NCI-H1930 (cell line): ENCODE results near the gene LIMCH1.
"Not testable (repeated sequence)": the region's sequence is repeated elsewhere in the genome, so short reads cannot be mapped to it uniquely, and the experiment has no call there.

Experiments used
- DNase-seq, 2 experiments: peaks; one replicate each; lab custom pipeline; 2025; lab: John Stamatoyannopoulos, UW

The LIMCH1 gene

DNA sequence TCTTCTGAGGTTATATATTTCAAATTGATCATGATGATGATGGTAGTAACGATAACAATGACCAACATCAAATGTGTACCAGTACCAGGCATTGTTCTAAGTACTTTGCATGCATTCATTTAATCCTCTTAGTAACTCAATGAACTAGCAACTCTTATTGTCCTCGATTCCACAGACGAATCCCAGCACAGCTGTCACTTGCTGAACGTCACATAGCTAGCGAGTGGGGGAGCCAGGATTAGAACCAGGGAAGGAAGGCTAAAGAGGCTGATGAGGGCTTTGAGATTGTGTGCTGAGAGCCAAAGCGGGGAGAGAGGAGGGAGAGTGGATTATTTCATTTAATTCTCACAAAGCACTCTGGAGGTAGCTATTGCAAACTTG lies 106.9 kb downstream of the LIMCH1 start:
- no peak for DNase-seq

DNA sequence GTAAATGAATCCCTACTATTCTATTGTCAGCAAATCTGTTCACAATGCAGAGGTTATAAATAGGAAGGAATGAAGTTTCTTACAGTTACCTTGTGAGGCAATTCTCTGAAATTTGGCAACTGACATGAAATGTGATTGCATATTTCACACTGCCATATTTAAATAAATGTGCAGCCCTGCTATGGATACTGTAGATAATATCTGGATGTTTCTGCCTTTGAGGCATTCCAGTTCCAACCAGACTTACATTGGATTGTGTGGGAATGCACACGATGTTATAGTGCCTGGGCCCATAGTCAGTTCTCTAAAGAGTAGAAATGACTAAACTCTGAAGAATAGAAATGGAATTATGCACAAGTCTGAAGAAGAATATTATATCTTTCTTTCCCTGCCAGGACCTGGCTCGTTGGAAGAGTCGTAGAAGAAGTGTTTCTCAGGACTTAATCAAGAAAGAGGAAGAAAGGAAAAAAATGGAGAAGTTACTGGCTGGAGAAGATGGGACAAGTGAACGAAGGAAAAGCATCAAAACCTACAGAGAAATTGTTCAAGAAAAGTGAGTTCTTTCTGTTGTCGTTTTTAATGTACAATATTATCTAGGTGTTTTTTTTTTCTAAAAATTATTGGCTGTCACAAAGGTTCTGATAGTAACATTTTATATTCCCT lies 107.9 kb downstream of the LIMCH1 start:
- DNase-seq = no peak

DNA sequence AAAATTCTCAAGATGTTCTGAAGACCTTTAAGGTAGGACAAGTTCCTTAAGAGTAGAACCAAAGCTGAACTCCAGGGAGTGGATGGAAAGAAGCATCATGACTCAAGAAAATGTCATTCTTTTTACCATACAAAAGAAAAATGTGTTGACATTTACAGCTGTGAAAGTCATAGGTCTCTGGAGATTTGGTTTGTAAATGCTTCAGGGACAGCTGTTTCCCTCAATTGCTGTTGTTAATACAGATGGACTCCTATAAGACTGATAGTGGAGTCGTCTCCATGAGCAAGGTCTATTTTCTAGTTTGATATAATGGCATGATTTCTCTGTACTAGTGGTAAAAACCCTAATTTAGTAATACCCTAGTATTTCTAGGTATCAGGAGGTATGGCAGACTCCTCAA lies 108.9 kb downstream of the LIMCH1 start:
- DNase-seq = no peak

DNA sequence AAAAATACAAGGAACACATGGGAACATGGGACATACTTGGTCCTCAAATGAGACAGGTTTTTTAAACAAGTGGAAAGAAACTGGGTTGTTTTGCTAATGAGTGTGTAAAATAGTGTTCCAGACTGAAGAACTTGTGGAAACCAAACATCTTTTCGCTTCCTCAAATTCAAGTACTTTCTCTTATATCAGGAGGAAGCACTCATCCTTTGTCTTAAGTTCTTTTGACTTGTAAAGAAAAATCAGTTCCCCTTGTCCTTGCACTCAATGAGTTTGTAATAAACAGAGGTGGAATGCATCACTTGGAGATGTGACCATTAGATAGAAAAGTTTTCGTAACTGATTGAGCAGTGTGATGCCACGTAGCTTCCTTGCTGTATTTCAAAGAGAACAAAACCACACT lies 109.4 kb downstream of the LIMCH1 start:
- no peak for DNase-seq

DNA sequence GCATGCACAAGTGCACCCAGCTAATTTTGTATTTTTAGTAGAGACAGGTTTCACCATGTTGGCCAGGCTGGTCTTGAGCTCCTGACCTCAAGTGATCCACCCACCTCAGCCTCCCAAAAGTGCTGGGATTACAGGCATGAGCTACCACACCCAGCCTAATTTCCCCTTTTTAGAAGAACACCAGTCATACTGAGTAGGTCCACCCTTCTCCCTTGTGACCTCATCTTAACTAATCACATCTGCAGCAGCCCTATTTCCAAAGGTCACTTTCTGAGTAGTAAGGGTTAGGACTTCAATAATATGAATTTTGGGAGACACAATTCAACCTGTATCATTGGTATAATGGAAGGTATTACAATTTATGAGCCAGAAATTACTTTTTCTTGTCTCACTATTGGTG lies 113.2 kb downstream of the LIMCH1 start:
- DNase-seq = not testable (repeated sequence)

DNA sequence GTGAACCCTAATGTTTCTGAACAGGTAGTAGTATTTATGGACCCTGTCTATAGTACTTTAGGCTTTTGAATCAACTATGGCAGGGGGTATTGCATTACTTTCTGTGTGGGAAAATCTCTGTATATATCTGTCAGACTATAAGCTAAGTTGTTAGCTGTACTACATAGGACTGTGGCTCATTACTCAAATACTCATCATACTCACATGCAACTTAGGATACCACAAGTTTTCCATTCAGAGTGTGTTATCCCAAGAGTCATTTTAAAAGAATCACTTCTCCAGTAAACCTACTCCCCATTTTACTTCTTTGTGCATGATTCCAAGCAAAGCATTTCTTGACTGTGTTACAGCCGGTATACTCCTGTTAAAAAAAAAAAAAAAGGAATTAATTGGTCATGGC lies 115.0 kb downstream of the LIMCH1 start:
- DNase-seq = no peak

DNA sequence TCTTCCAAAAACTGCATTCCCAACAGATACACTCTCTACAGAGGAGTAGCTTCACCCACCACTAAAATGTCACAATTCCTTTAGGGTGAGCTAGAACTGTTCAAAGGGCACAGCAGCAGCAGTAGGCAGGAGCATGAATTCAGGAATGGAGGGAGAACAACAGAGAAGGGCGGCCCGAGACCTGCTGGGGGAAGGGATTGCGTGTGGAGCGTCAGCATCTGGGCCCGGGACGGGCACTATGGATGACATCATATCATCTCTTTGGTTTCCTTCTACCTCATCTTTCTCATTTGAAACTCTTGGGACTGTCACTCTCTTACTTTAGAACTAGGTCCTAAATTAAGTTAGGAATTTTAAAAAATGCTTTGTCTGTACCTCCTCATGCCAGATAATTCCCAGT lies 115.6 kb downstream of the LIMCH1 start:
- no peak for DNase-seq

DNA sequence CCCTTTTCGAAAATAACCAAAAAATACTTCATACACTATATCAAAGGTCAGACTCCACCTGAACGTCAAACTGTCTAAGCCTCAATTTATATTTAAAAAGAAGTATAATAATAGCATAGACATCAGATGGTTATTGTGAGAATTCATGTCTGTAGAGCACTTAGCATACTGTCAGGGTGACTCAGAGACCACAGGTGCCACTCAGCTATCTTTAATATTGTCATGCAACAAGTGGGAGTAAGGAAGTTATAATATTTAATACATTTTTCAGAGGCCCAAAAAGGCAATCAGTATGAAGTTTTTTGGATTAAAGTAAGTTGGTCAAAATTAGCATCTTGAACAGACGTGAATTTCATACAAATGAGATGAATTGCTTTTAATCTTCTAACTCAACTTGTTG lies 117.2 kb downstream of the LIMCH1 start:
- no peak for DNase-seq

DNA sequence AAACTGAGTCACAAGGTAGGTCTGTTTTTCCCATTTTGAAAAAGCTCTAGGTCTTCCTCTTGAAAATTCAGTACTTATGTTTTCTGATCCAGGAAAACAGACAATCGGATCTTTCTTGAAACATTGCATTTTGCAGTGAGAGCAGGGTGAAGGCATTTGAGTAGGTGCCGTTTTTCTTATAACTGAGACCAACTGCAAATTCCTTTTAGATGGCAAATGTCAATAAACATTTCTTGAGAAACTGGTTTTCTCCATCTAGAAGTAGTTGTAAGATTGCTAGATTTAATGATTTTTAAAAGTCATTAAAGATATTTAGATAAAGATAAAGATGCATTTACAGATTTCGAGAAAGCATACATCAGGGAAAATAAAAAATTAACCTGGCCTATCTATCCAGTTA lies 118.1 kb downstream of the LIMCH1 start:
- no peak for DNase-seq

DNA sequence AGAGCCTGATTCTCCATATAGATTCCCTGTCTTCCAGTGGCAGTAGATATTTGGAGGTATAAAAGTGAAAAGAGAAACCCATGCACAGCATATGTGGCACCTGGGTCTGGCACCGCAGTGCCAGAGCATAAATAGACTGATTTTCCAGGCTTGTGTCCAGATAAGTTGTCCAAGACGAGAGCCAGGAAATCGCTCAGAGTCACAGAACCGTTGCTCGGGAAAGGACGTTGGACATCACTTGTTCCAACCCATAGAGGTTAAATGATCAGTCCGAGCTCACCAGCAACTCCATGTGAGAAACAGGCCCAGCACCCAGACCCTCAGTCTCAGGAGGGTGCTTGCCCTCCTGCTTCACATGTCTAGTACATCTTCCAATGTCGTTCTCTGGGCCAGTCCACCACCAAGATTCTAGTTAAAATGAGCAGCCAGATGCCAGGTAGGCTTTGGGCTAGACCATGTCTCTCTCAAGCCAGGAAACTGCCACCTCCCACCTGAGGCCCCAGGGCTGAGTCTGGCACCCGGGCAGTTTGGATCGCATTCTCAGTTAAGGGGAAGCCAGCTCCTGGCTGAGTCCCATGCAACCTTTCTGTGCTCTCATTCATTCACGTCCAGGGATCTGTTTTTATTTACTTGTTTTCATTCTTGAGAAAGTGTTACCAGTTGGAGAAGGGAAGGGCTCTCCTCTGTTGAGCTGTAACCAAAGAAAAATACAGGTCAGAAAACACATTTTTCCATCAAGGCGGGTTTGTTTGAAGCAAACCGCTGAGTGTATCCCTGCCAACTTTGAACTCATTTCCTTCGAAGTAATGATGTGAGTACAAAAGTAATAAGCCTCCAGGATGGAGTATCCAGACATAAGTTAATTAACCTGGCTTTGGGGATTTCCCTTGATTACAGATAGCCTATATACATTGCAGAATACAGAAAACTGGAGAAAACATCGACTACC lies 118.9 kb downstream of the LIMCH1 start:
- no peak for DNase-seq

DNA sequence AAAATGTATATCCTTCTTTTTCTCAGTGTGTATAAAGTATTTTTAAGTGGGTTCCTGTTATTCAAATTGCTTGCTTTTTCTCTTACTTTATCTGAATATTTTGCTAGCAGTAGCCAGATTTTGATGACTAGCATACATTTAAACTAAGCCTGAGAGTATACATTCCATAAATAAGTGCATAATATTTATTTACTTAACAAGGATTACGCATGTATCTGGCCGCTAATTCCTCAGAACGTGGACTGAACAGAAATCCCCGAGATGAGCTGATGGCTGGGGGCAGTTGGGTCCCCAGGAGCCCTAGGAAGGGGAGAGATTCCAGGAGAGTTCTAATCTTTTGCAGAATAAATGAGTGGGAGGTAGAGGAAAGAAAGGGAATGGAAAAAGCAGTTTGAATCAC lies 119.6 kb downstream of the LIMCH1 start:
- no peak for DNase-seq

DNA sequence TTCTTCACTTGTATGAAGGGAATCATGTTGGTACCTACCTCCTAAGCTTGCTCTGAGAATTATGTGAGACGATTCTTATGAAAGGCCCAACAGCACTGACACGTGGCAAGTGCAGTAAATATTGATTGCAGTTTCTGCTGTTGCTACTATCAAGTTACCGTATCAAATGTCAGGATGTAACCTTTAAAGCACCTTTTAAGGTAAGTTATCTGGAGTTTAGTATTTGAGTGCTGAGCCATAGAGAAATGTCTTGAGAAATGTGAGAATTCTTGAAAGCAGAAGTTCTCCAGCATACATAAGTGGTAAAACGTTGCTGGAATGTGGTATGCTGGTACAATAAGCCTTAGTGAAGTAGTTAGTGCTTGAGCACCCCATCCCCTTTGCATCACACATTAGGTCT lies 120.2 kb downstream of the LIMCH1 start:
- DNase-seq = no peak

DNA sequence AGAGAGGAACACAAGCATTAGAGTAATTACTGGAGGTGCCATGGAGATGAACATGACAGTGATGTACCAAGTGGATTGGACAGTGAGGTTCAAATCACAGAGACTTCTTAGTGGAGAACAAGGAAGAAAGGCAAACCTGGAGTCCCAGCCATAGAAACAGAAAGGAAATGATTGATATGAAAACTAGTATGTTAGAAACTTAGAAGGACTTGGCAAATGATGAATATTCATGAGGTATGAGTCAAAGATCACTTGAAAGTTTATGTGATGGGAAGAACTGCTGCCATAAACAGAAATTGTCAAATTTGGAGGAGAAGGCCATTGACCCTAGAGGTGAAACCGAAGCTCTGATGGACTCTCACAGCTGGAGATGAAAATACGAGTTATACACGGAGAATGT lies 122.4 kb downstream of the LIMCH1 start:
- no peak for DNase-seq

DNA sequence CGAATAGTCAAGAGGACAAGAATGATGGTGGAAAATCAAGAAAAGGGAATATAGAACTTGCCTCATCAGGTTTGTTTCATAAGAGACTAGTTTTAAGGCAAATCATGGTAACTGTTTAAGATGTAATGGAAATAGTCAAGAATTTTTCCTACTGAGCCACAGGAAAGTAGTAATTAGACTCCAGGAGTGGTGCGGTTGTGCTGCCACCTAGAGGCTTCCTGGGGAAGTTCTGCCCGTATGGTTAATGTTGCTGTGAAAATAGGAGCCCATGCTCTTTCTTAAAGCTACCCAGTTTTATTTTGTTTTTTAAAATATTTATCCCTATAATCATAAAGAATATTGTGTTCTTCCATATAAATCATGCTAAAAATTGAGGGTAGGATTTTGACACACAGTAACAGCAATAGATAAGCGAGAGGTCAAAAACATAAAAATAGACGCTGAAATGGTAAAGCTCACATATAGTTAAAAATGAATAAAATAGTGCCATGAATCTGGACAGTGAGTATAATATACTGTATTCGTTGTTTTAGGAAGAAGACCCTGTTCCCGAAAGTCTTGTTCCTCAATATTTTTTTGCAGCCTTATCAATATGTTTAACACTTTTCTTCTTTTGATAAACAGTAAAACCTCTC lies 123.6 kb downstream of the LIMCH1 start:
- peak in 1 of 2 experiments; percentile 5 for DNase-seq

DNA sequence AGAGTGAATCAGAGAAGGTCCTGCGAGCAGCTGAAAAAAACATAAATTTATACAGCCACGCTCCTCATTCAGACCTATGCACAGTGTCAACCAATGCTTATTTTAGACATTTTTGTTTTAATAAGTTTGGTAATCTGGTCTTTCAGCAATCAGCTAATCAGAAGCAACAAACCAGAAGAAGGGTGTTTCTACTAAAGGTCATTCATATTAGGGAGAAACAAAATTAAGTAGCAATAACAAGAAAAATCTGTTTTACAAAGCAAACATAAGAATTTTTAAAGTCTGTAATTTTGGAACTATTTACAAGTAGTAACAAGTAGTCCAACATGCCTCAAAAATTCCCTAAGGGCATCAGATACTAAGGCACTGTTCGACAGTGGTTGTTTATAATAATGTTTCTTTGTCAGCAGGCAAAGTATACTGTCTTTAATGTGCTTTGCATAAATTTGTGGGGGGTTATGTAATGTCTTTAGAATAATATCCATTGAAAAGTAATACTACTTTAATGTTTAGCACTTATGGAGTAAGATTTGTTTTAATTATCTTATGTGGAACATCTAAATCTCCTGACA lies 127.8 kb downstream of the LIMCH1 start:
- no peak for DNase-seq

DNA sequence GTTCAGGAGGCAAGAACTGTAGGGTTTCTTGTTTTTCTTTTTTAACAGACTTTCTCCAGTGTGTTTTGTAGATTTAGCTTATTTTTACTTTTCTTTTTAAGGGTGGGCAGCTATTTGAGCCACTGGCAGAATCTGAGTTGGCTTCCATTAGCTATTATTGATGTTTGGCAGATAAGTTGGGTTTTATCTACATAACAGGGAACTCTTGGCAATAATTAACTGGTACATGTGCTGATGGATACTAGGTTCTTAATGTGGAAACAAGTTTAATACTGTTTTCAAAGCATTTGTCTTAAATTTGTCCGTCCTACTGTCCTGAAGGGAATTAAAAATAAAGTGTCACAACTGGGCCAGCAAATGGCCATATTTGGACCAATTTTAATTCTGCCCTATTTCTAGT lies 130.1 kb downstream of the LIMCH1 start:
- no peak for DNase-seq

DNA sequence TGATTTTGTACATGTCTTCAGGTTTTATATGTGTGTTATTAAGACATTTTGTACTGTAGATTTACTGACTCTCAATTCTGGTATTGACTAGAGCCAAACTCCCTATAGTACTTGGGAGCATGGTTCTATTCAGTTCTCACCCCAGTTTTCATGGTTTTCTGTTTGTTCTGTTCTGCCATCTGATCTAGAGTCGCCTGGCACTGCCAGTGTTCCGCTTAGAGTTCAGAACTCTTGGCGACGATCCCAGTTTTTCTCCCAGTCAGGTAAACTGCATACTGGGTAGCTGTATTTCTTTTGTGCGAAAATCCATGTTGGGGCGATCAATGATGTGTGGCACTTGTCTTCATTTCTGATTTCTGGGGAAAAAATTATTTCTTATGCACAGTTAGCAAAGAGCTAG lies 132.6 kb downstream of the LIMCH1 start:
- no peak for DNase-seq

DNA sequence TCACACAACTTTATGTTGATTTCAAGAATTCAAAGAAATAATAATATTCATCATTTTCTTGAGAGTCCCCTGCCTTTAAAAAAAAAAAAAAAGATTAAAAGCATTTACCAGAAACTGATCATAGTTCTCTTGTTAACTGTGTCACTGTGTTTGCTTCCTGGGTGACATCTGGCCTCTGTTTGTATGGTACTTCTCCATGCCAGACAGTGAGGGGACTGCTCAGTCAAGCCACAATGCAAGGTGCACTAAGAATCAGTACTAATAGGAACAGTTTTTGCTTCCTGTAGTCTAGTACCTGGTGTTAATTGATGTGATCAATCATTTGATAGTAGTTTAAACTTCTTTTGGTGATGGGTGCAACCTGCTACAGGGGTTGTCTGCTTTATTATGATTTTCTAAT lies 133.0 kb downstream of the LIMCH1 start:
- no peak for DNase-seq

DNA sequence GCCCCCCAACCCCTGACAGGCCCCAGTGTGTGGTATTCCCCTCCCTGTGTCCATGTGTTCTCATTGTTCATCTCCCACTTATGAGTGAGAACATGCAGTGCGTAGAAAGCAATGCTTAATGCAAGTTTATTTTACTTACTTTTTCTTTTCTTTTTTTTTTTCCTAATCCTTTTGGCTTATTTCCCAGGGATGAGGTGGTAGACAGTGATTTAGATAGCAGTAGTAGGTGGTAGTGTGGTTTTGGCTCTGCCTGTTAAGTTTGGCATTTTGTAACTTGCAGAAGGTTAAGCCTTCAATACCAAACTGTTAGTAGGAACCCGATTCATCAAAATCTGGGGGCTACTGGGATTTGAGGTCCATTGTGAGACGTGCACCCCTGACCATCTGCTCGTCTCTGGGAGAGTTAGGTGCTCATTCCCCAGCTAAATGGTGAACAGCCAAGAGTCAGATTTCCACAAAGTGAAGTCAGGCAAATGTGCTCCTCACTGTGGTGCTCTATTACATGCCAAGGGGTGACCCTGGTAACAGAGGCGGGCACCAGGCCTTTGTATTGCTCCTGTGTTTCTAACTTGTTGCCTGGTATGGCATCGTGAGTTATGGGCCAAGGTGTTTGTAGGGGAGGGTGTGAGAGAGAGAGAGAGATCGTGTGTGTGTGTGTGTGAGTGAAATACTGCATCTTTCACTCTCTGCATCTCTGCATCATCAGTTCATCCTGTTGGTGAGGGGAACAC lies 140.3 kb downstream of the LIMCH1 start:
- no peak for DNase-seq

DNA sequence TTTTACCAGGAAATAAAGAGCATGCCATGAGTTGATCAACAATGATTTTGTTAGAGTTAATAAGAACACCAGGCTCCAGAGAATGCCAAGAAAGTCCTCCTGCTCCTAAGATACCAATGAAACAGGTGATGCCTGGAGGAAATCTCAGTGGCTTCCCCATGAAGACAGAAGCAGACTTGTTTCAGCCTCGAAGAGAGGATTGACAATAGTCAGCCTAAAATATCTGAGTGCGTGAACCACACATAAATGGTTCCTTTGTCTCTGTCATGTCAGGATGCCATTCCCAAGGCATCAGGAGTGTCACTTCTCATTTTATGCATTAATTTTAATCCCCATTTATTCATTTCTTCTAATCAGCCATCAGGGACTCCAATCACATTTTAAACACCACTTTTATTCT lies 141.0 kb downstream of the LIMCH1 start:
- DNase-seq = no peak

DNA sequence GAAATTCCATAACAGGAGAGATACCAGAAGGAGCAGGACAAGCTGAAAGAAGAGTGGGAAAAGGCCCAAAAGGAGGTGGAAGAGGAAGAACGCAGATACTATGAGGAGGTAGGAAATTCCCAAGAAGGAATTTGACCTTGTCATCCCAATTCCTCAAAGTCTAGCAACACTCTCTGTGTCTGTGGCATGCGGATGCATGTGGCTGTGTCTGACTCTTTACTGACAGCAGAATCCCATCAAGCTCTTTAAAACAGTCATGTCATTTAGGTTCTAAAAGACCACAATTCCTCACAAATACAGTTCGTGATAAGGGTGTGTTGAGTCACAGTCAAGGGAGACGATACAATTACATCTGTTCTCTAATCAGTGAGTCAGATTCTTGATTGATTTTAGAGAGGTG lies 142.0 kb downstream of the LIMCH1 start:
- DNase-seq = no peak

DNA sequence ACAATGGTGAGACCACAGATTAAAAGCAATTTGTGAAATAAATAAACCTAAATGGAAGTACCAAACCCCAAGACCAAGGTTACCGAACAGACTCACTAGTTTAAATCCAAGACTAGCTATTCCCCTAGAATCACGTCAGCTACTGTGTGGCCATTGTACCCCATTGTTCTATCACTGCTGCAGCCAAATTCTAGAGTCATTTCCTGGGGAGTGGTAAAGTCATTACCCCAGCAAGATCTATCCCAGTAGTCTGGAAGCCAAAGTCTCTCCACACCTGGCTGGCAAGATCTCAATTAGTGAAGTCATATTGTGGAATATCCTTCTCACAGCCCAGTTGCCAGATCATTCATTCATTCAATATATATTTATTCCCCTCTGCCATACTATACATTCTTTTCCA lies 143.1 kb downstream of the LIMCH1 start:
- no peak for DNase-seq
